Fibroblast of lung (primary cell): Measurements from ENCODE around the gene CYP4Z1.
"Not testable (repeated sequence)": the region's sequence is repeated elsewhere in the genome, so short reads cannot be mapped to it uniquely, and the experiment has no call there.

Experiments
- CTCF ChIP-seq, 2 donors: IDR thresholded peaks in 1 of 2; conservative IDR thresholded peaks in 1 of 2; 1 replicate in 1 of 2; 2 replicates in 1 of 2; pipeline ENCODE4 v1.5.1; 2011 to 2012; ENCODE audit warnings: low read length in 2 of 2, control low read depth in 1 of 2, inconsistent platforms in 1 of 2, low read depth in 1 of 2, mild to moderate bottlenecking in 1 of 2
- EZH2 ChIP-seq: IDR thresholded peaks from 2 replicates; pipeline ENCODE4 v1.5.1; 2012; ENCODE audit warnings: low read length, control low read depth, mild to moderate bottlenecking; ENCODE audit errors: missing control alignments

GRCh38 chr1:47128854-47129253 is 61.8 kb downstream of the CYP4Z1 start:
- not testable (repeated sequence) for TF ChIP-seq CTCF (conservative IDR thresholded peaks at IDR 0.05 in 1 of 2, IDR thresholded peaks at IDR 0.05 in 1 of 2; ENCODE audit: low read depth in 1 of 2, low read length in 2 of 2); EZH2
